Endodermal cell (in vitro differentiated cells): ENCODE data around the gene PAIP2B. TPM values are rescaled to one million over a fixed set of nuclear protein-coding genes. Genes with fewer than 3 reads are reported as not detected.

Source experiments
- DNase-seq: peaks from one replicate; pipeline ENCODE4 v3.0.0-alpha.2; 2017
- H3K27ac ChIP-seq: 2 replicates; pipeline ENCODE4 v1.5.1; 2013; ENCODE audit warnings: mild to moderate bottlenecking, low read depth, low read length, moderate library complexity
- H3K27me3 ChIP-seq: 2 replicates; pipeline ENCODE4 v1.6.1; 2013; ENCODE audit warnings: mild to moderate bottlenecking, low read length, moderate library complexity; ENCODE audit not compliant: insufficient read depth, control insufficient read depth, poor library complexity, severe bottlenecking
- H3K36me3 ChIP-seq: 2 replicates; pipeline ENCODE4 v1.7.0; 2013; ENCODE audit warnings: mild to moderate bottlenecking, low read length, moderate library complexity; ENCODE audit not compliant: control insufficient read depth, insufficient read depth
- H3K4me1 ChIP-seq: one replicate; pipeline ENCODE4 v1.7.0; 2013; ENCODE audit warnings: low read length; ENCODE audit not compliant: control insufficient read depth, insufficient read depth
- H3K4me3 ChIP-seq: 2 replicates; pipeline ENCODE4 v1.5.1; 2013; ENCODE audit warnings: mild to moderate bottlenecking, low read length, moderate library complexity
- H3K9ac ChIP-seq: 2 replicates; pipeline ENCODE4 v1.6.1; 2013; ENCODE audit warnings: mild to moderate bottlenecking, low read length, moderate library complexity; ENCODE audit not compliant: poor library complexity, severe bottlenecking; ENCODE audit errors: extremely low read depth
- H3K9me3 ChIP-seq: 2 replicates; pipeline ENCODE4 v1.6.1; 2013; ENCODE audit warnings: mild to moderate bottlenecking, low read length, moderate library complexity; ENCODE audit not compliant: control insufficient read depth
- H3K27ac Mint-ChIP-seq: 2 replicates; pipeline ENCODE4 v1.8.0; 2020; ENCODE audit warnings: mixed read lengths
- H3K27me3 Mint-ChIP-seq: 2 replicates; pipeline ENCODE4 v1.8.0; 2021; ENCODE audit warnings: mild to moderate bottlenecking, mixed read lengths; ENCODE audit not compliant: insufficient read depth
- H3K36me3 Mint-ChIP-seq: 2 replicates; pipeline ENCODE4 v1.8.0; 2020; ENCODE audit warnings: low read depth, mixed read lengths
- H3K4me1 Mint-ChIP-seq: 2 replicates; pipeline ENCODE4 v1.8.0; 2020; ENCODE audit warnings: mixed read lengths
- H3K4me3 Mint-ChIP-seq: 2 replicates; pipeline ENCODE4 v1.8.0; 2020; ENCODE audit warnings: mild to moderate bottlenecking, moderate library complexity, mixed read lengths
- H3K9me3 Mint-ChIP-seq: 2 replicates; pipeline ENCODE4 v1.8.0; 2020; ENCODE audit warnings: mild to moderate bottlenecking, mixed read lengths
- WGBS, 2 experiments: methylation state at CpG; one replicate each; pipeline versions ENCODE4 v1.1.5 to v1.1.7; 2013; ENCODE audit warnings: missing lambda C conversion rate in 2 of 2, mixed read lengths in 1 of 2; ENCODE audit not compliant: insufficient coverage in 1 of 2, insufficient read length in 1 of 2; 5-methylcytosine and 5-hydroxymethylcytosine counted together
- total RNA-seq, 2 donors: library from RNA; stranded (reverse); fragmentation: NEBNext Ultra II Directional in 1 of 2; extraction: Animal tissue kit (Norgen Biotek cat#: 25700) in 1 of 2; gene quantifications; 2 replicates in 1 of 2; 3 replicates in 1 of 2; pipeline ENCODE4 v1.2.1, GENCODE V29; 2021
- TF ChIP-seq, protein P1 (sequence below): fragments of 200-600 bp; sonication (generic); conservative IDR thresholded peaks from 2 replicates; pipeline ENCODE4 v1.5.0; 2021; ENCODE audit warnings: antibody characterized with exemption, mild to moderate bottlenecking

The PAIP2B gene
- total RNA-seq, 2 donors from 2014 or later = 21.2 to 29.6 TPM

DNA sequence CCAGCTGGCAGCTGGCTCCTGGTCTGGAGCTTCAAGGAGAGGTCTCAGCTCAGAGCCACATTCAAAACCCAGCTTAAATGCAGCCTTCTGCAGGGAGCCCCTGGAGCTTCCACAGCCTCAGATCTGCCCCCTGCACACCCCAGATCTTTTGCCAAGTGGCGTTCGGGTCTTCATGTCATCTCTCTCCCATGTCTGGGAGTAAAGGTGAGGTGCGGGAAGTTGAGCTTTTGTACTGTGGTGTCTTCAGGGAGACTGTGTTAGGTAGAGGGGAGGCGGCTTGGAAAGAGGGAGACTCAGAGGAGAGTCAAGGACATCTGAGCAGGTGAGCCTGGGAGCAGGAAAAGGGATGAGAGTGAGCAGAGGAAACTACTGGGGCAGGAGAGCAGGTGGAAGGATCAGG is 71.1 kb downstream of the PAIP2B start:
- Histone ChIP-seq H3K27me3 (no peaks in the 10 kb centered on the region), H3K4me3 (no peak overlapping the region), H3K27ac (no peak overlapping the region), H3K36me3 (no peaks in the 10 kb centered on the region), H3K9me3 (no peaks in the 10 kb centered on the region), H3K4me1 (no peaks in the 10 kb centered on the region), H3K9ac (no peak overlapping the region)
- Mint-ChIP-seq H3K9me3 (no peaks in the 10 kb centered on the region), H3K27me3 (no peaks in the 10 kb centered on the region), H3K27ac (no peak overlapping the region), H3K36me3 (no peaks in the 10 kb centered on the region), H3K4me3 (no peak overlapping the region), H3K4me1 (peaks cover 28% of the 10 kb centered on the region)
- TF ChIP-seq, protein P1, sequence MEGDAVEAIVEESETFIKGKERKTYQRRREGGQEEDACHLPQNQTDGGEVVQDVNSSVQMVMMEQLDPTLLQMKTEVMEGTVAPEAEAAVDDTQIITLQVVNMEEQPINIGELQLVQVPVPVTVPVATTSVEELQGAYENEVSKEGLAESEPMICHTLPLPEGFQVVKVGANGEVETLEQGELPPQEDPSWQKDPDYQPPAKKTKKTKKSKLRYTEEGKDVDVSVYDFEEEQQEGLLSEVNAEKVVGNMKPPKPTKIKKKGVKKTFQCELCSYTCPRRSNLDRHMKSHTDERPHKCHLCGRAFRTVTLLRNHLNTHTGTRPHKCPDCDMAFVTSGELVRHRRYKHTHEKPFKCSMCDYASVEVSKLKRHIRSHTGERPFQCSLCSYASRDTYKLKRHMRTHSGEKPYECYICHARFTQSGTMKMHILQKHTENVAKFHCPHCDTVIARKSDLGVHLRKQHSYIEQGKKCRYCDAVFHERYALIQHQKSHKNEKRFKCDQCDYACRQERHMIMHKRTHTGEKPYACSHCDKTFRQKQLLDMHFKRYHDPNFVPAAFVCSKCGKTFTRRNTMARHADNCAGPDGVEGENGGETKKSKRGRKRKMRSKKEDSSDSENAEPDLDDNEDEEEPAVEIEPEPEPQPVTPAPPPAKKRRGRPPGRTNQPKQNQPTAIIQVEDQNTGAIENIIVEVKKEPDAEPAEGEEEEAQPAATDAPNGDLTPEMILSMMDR = no peak
- DNase-seq = no peak
- 88 to 98% methylated on average over 4 of the region's 4 CpGs for WGBS, 2 experiments

DNA sequence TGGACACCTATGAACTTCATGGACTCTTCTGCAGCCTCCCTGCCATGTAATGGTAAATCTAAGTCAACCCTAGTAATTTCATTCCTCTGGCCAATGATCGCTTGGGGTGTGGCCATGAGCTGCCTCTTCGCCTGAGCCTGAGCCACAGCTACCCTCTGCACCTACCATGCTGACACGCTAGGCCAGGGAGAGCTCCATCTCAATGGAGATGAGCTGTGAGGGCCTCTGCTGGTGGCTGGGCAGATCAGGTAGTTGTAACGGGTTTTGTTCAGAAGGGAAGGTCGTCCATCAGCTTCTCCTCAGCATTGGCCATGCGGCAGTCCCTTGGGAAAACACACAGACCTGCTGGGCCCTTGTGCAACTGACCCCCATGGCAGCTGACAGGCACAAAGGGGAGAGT is 72.1 kb downstream of the PAIP2B start:
- peak; percentile 87 for DNase-seq
- 60 to 61% methylated on average over 4 to 6 of the region's 6 CpGs for WGBS, 2 experiments

DNA sequence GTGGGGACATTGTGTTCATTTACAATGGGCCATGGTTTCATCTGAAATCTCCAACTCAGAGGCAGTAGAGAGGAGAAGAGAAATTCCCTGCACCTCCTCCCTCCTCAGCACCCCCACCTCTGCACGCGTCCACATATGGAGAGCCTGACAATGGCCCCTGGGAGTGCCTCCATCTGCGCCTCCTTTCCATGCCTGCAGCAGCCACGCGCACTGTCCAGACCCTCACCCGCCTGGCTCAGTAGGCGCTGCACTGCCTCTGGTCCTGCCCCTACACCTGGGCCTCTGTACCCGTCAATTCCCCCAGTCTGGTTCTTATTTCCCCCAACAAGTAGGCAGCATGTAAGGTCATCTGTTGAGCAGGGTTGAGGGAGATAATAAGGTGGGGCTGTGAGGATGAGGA is 72.6 kb downstream of the PAIP2B start:
- TF ChIP-seq, protein P1 = no peak

More for the DNA sequence above, 72.1 kb downstream of the PAIP2B start:
- Histone ChIP-seq H3K4me3 (no peak overlapping the region), H3K27ac (no peak overlapping the region), H3K9me3 (no peaks in the 10 kb centered on the region), H3K27me3 (no peaks in the 10 kb centered on the region), H3K4me1 (no peaks in the 10 kb centered on the region), H3K9ac (no peak overlapping the region), H3K36me3 (peaks cover 5% of the 10 kb centered on the region)
- Mint-ChIP-seq H3K27me3 (no peaks in the 10 kb centered on the region), H3K4me1 (peaks cover 24% of the 10 kb centered on the region), H3K27ac (no peak overlapping the region), H3K9me3 (no peaks in the 10 kb centered on the region), H3K4me3 (no peak overlapping the region), H3K36me3 (peaks cover 4% of the 10 kb centered on the region)
- TF ChIP-seq, protein P1 = peak; percentile 77

More for the DNA sequence above, 72.6 kb downstream of the PAIP2B start:
- H3K27ac Mint-ChIP-seq = no peak overlapping the region
- Histone ChIP-seq H3K9ac (no peak overlapping the region), H3K4me3 (no peak overlapping the region), H3K27me3 (no peaks in the 10 kb centered on the region), H3K27ac (no peak overlapping the region), H3K36me3 (peaks cover 10% of the 10 kb centered on the region), H3K9me3 (no peaks in the 10 kb centered on the region), H3K4me1 (no peaks in the 10 kb centered on the region)
- peaks cover 19% of the 10 kb centered on the region for H3K4me1 Mint-ChIP-seq
- no peaks in the 10 kb centered on the region for H3K27me3 Mint-ChIP-seq
- no peaks in the 10 kb centered on the region for H3K9me3 Mint-ChIP-seq
- no peak for DNase-seq
- peaks cover 9% of the 10 kb centered on the region for H3K36me3 Mint-ChIP-seq
- WGBS, 2 experiments = 82% methylated on average over 8 of the region's 8 CpGs; no CpG with 5 or more reads in 1 of the 2 experiments
- H3K4me3 Mint-ChIP-seq = no peak overlapping the region
